H1 (cell line): ENCODE measurements around the gene MGAT5B.

Source experiments
- CBX8 ChIP-seq: fragments of 300-800, 300-1000 bp; sonication (generic); IDR thresholded peaks from 2 replicates; pipeline ENCODE4 v1.7.1; 2016; ENCODE audit warnings: low read depth, low read length, borderline replicate concordance
- CREB1 ChIP-seq: IDR thresholded peaks from 2 replicates; pipeline ENCODE4 v1.6.1; 2012; ENCODE audit warnings: inconsistent platforms
- EZH2 ChIP-seq: fragments of 200-600 bp; sonication (generic); IDR thresholded peaks from 2 replicates; pipeline ENCODE4 v1.7.1; 2012; ENCODE audit warnings: low read depth, mild to moderate bottlenecking, moderate library complexity, low read length, inconsistent platforms; ENCODE audit not compliant: severe bottlenecking
- GABPA ChIP-seq: IDR thresholded peaks from 2 replicates; pipeline ENCODE4 v1.6.1; 2011; ENCODE audit warnings: mild to moderate bottlenecking, low read length, moderate library complexity, borderline replicate concordance; ENCODE audit not compliant: insufficient read depth
- HDAC6 ChIP-seq: IDR thresholded peaks from one replicate; pipeline ENCODE4 v1.7.1; 2012; ENCODE audit warnings: low read depth, mild to moderate bottlenecking, inconsistent platforms, low read length, moderate library complexity
- TF ChIP-seq, protein P1 (sequence below), 3 experiments: IDR thresholded peaks; 1 replicate in 2 of 3; 2 replicates in 1 of 3; pipeline versions ENCODE4 v1.5.1 to v1.6.1; 2011; ENCODE audit warnings: low read length in 3 of 3, mild to moderate bottlenecking in 3 of 3, inconsistent platforms in 2 of 3, low read depth in 1 of 3, moderate library complexity in 1 of 3; ENCODE audit not compliant: insufficient read depth in 1 of 3; ENCODE audit errors: control extremely low read depth in 1 of 3

- TF ChIP-seq, protein P1, sequence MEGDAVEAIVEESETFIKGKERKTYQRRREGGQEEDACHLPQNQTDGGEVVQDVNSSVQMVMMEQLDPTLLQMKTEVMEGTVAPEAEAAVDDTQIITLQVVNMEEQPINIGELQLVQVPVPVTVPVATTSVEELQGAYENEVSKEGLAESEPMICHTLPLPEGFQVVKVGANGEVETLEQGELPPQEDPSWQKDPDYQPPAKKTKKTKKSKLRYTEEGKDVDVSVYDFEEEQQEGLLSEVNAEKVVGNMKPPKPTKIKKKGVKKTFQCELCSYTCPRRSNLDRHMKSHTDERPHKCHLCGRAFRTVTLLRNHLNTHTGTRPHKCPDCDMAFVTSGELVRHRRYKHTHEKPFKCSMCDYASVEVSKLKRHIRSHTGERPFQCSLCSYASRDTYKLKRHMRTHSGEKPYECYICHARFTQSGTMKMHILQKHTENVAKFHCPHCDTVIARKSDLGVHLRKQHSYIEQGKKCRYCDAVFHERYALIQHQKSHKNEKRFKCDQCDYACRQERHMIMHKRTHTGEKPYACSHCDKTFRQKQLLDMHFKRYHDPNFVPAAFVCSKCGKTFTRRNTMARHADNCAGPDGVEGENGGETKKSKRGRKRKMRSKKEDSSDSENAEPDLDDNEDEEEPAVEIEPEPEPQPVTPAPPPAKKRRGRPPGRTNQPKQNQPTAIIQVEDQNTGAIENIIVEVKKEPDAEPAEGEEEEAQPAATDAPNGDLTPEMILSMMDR (IDR thresholded peaks at IDR 0.05; ENCODE audit: control extremely low read depth in 1 of 3, insufficient read depth in 1 of 3, low read depth in 1 of 3, low read length in 3 of 3): no peak
- TF ChIP-seq HDAC6: no peak
- no peak for TF ChIP-seq CREB1
- TF ChIP-seq EZH2: no peak
- TF ChIP-seq CBX8: no peak
- no peak for TF ChIP-seq GABPA
Measured at GRCh38 chr17:76935331-76935730, 67.1 kb downstream of the MGAT5B start.
